Activated B cell treated with CpG ODN at 0.5 μM for 24 hours (primary cell): ENCODE data around the gene EFCAB8. TPM values are rescaled to one million over a fixed set of nuclear protein-coding genes. Genes with fewer than 3 reads are reported as not detected.
"Not testable (repeated sequence)": the region's sequence is repeated elsewhere in the genome, so short reads cannot be mapped to it uniquely, and the experiment has no call there.

ENCODE experiments used
- ATAC-seq: fragments of 200-7000 bp; cut with Tn5 transposase; one replicate; pipeline ENCODE4 v1.10.0; 2021; ENCODE audit warnings: low read depth, mild to moderate bottlenecking, moderate library complexity
- CTCF ChIA-PET: fragments of 350-600 bp; sonication (Branson Sonifier 250); formaldehyde crosslinking; loops from one replicate; lab custom pipeline; 2021; ENCODE audit warnings: antibody characterized with exemption; lab: Charles Lee
- POLR2A ChIA-PET: fragments of 350-600 bp; sonication (Branson Sonifier 250); formaldehyde crosslinking; loops from one replicate; lab custom pipeline; 2021; ENCODE audit warnings: antibody characterized with exemption; lab: Charles Lee
- DNase-seq: peaks from one replicate; pipeline ENCODE4 v3.0.0; 2022
- H3K27ac Mint-ChIP-seq: one replicate; pipeline ENCODE4 v1.8.0; 2020; ENCODE audit warnings: mixed read lengths
- H3K27me3 Mint-ChIP-seq: one replicate; pipeline ENCODE4 v1.8.0; 2021; ENCODE audit warnings: mixed read lengths
- H3K36me3 Mint-ChIP-seq: one replicate; pipeline ENCODE4 v1.8.0; 2021; ENCODE audit warnings: low read depth, mixed read lengths
- H3K4me1 Mint-ChIP-seq: one replicate; pipeline ENCODE4 v1.8.0; 2021; ENCODE audit warnings: mixed read lengths
- H3K4me3 Mint-ChIP-seq: one replicate; pipeline ENCODE4 v1.8.0; 2020; ENCODE audit warnings: mild to moderate bottlenecking, mixed read lengths
- H3K9me3 Mint-ChIP-seq: one replicate; pipeline ENCODE4 v1.8.0; 2020; ENCODE audit warnings: mixed read lengths
- CTCF ChIP-seq: fragments of 200-600 bp; IDR thresholded peaks from one replicate; pipeline ENCODE4 v1.8.0; 2022; ENCODE audit warnings: antibody characterized with exemption, mild to moderate bottlenecking
- intact Hi-C: fragments of 100-400 bp; cut with micrococcal nuclease; formaldehyde crosslinking; loops from one replicate; pipeline ENCODE4 v1.15.1; 2024
- total RNA-seq: library from RNA; stranded (reverse); gene quantifications from 2 replicates; pipeline ENCODE4 v1.2.3, GENCODE V29; 2022

The EFCAB8 gene
- total RNA-seq, 1 donor from 2014 or later, result 0.71 TPM

- no peak for TF ChIP-seq CTCF
- Mint-ChIP-seq H3K4me1 (no peaks in the 10 kb centered on the region), H3K9me3 (no peaks in the 10 kb centered on the region), H3K36me3 (no peaks in the 10 kb centered on the region), H3K27me3 (no peaks in the 10 kb centered on the region), H3K27ac (no peak overlapping the region), H3K4me3 (no peak overlapping the region)
- CTCF ChIA-PET, result interaction anchor here (0.6 to 1.3 kb wide), 3 partner anchors 124 to 388 kb away, joined by 3 to 4 read pairs (median 4); no protein-coding TSS in a partner anchor
- POLR2A ChIA-PET, result interaction anchor here (0.6 to 0.8 kb wide), 2 partner anchors 408 to 1073 kb away, joined by 3 to 4 read pairs; no protein-coding TSS in a partner anchor
- no peak for DNase-seq
- intact Hi-C loops, result no loop called here
- ATAC-seq, result no peak
Observed at GRCh38 chr20:32903666-32904175, 45.0 kb downstream of the EFCAB8 start.

- ChIA-PET POLR2A (interaction anchor here (0.6 to 0.8 kb wide), 2 partner anchors 407 to 1074 kb away, joined by 3 to 4 read pairs; no protein-coding TSS in a partner anchor), CTCF (interaction anchor here (0.7 to 1.3 kb wide), 2 partner anchors 123 to 191 kb away, joined by 3 read pairs; no protein-coding TSS in a partner anchor)
- H3K4me3 Mint-ChIP-seq, DNase-seq, intact Hi-C loops, H3K36me3 Mint-ChIP-seq, ATAC-seq, H3K27ac Mint-ChIP-seq, H3K9me3 Mint-ChIP-seq, H3K4me1 Mint-ChIP-seq, H3K27me3 Mint-ChIP-seq: not testable (repeated sequence)
Observed at GRCh38 chr20:32904678-32905077, 46.0 kb downstream of the EFCAB8 start.

GRCh38 chr20:32906200-32906599 lies 47.5 kb downstream of the EFCAB8 start:
- intact Hi-C loops, result no loop called here
- CTCF ChIA-PET, result interaction anchor here (0.6 kb wide), 1 partner anchor 213 kb away, joined by 3 read pairs; no protein-coding TSS in a partner anchor

GRCh38 chr20:32906871-32907495 lies 48.3 kb downstream of the EFCAB8 start:
- Mint-ChIP-seq H3K4me3 (no peak overlapping the region), H3K36me3 (no peaks in the 10 kb centered on the region), H3K27ac (no peak overlapping the region), H3K4me1 (no peaks in the 10 kb centered on the region), H3K27me3 (no peaks in the 10 kb centered on the region), H3K9me3 (no peaks in the 10 kb centered on the region)
- ChIA-PET CTCF (no interaction called here), POLR2A (no interaction called here)
- TF ChIP-seq CTCF, result no peak
- DNase-seq, result no peak
- no peak for ATAC-seq
- intact Hi-C loops, result no loop called here

More at GRCh38 chr20:32906200-32906599, 47.5 kb downstream of the EFCAB8 start:
- no peak for TF ChIP-seq CTCF
- Mint-ChIP-seq H3K27me3 (no peaks in the 10 kb centered on the region), H3K4me1 (no peaks in the 10 kb centered on the region), H3K9me3 (no peaks in the 10 kb centered on the region), H3K4me3 (no peak overlapping the region), H3K27ac (no peak overlapping the region), H3K36me3 (no peaks in the 10 kb centered on the region)
- DNase-seq, result no peak
- no peak for ATAC-seq
- POLR2A ChIA-PET, result no interaction called here

- no peaks in the 10 kb centered on the region for H3K4me1 Mint-ChIP-seq
- no peak for DNase-seq
- CTCF ChIA-PET, result no interaction called here
- no peak overlapping the region for H3K4me3 Mint-ChIP-seq
- no peak for TF ChIP-seq CTCF
- no peaks in the 10 kb centered on the region for H3K36me3 Mint-ChIP-seq
- no peaks in the 10 kb centered on the region for H3K27me3 Mint-ChIP-seq
- no peaks in the 10 kb centered on the region for H3K9me3 Mint-ChIP-seq
- ATAC-seq, result no peak
- H3K27ac Mint-ChIP-seq, result no peak overlapping the region
- intact Hi-C loops, result no loop called here
- POLR2A ChIA-PET, result no interaction called here
Observed at GRCh38 chr20:32907886-32908285, 49.2 kb downstream of the EFCAB8 start.
